NB4 (cell line): Measurements from ENCODE around the gene C19orf85.

ENCODE experiments used
- CTCF ChIP-seq: IDR thresholded peaks from one replicate; pipeline ENCODE4 v1.5.1; 2012; ENCODE audit warnings: low read depth, low read length
- POLR2A ChIP-seq: IDR thresholded peaks from 2 replicates; pipeline ENCODE4 v1.6.1; 2011; ENCODE audit warnings: mild to moderate bottlenecking; ENCODE audit not compliant: insufficient read length; ENCODE audit errors: extremely low read depth

GRCh38 chr19:55460670-55461258, 3.8 kb downstream of the C19orf85 start:
- TF ChIP-seq CTCF (no peak), POLR2A (no peak)
